ENCODE measurements around the gene C15orf40.
"Not testable (repeated sequence)": the region's sequence is repeated elsewhere in the genome, so short reads cannot be mapped to it uniquely, and the experiment has no call there.

Gene C15orf40

DNA sequence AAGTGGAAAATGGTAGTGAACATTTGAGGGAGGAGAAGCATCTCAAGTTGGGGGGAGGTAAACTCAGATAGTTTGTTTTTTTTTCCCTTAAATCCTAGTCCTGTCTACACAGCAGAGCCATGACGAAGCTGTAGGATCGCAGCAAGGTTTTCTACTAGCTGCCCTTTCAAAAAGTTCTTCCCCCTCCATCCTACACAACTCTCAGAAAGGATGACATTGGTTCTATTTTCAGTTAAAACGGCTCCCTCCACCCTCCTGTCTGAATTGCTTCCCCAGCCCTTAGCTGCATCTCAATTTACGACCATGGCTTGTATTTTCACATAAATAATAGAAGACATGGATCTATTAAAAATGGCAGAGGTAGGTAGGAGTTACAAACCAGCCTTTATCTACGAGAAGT lies 61.1 kb downstream of the C15orf40 start:
- peak overlapping the region; percentile 78 for H3K4me3 ChIP-seq (ENCODE audit: low read depth, low read length)
- no peak for DNase-seq (ENCODE audit: low read depth)
- no peak for TF ChIP-seq CTCF (IDR thresholded peaks at IDR 0.05; ENCODE audit: control insufficient read depth, extremely low read depth, insufficient read depth)

DNA sequence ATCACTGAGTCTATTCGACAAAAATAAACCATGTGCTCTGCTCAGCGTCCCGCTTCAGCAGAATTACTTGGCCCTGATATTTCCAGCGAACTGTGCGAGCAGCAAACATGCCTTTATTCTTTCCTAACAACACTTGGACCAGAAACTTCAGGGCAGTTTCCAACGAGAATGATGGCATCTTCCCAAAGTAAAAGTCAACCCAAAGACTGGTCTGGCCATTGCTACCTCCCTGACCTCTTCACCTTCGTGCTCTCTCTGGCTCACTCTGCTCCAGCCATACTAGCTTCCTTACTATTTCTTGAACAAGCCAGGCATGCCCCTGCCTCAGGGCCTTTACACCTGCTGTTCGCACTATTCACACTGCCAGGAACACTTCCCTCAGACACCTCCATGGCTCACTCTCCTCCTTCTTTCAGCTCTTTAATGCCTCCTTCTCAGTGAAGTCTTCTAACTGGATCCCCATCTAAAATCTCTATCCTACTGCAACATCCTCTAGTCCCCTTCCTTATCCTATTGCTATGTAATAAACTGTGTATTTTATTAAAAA lies 65.2 kb downstream of the C15orf40 start:
- TF ChIP-seq CTCF (IDR thresholded peaks at IDR 0.05; ENCODE audit: control insufficient read depth, extremely low read depth, insufficient read depth) = no peak
- no peak overlapping the region for H3K4me3 ChIP-seq (ENCODE audit: low read depth, low read length)
- DNase-seq (ENCODE audit: low read depth) = no peak

DNA sequence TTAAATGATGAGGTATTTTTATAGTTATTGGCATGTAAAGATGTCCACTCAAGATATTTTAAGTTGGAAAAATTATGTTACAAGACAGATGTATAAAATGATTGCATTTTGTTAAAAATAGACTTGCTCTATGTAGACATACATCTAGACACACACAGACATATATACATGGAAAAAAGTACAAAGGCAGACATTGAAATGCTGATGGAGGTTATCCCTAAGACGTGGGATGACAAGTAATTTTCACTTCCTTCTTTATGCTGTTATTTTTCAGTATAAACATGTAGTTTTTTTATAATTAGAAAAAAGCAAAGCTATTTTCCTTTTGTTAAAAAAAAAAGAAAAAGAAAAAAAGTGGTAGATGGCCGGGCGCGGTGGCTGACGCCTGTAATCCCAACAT lies 66.1 kb downstream of the C15orf40 start:
- TF ChIP-seq CTCF (IDR thresholded peaks at IDR 0.05; ENCODE audit: control insufficient read depth, extremely low read depth, insufficient read depth) = no peak
- DNase-seq (ENCODE audit: low read depth) = no peak
- no peak overlapping the region for H3K4me3 ChIP-seq (ENCODE audit: low read depth, low read length)

GRCh38 chr15:82944821-82945220 lies 66.6 kb downstream of the C15orf40 start:
- no peak for DNase-seq (ENCODE audit: low read depth)
- TF ChIP-seq CTCF (IDR thresholded peaks at IDR 0.05; ENCODE audit: control insufficient read depth, extremely low read depth, insufficient read depth) = no peak

GRCh38 chr15:82944056-82944455 lies 67.4 kb downstream of the C15orf40 start:
- H3K4me3 ChIP-seq (ENCODE audit: low read depth, low read length) = no peak overlapping the region
- no peak for TF ChIP-seq CTCF (IDR thresholded peaks at IDR 0.05; ENCODE audit: control insufficient read depth, extremely low read depth, insufficient read depth)
- DNase-seq (ENCODE audit: low read depth) = no peak

More at GRCh38 chr15:82944821-82945220, 66.6 kb downstream of the C15orf40 start:
- H3K4me3 ChIP-seq (ENCODE audit: low read depth, low read length) = no peak overlapping the region

DNA sequence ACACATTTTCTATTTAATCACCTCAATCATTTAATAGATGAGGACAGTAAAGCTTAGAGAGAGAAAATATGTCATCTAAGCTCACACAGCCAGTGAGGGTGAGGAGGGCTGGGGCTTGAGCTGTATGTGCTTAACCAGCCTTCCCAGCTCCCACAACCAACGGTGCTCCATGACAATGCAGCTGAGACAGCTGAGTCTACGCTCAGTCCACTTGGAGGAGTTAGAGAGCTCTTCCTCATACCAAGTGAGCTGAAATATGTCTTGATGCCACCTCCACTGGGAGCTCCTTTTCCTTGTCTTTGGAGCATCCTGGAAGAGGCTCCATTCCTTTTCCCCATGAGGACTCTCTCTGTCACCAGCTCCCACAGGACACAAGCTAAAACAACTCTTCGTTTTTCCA lies 68.3 kb downstream of the C15orf40 start:
- 0 out of 2 replicates have a peak, but pooled peaks have one; percentile 21 for TF ChIP-seq CTCF (IDR thresholded peaks at IDR 0.05; ENCODE audit: control insufficient read depth, extremely low read depth, insufficient read depth)
- peak; percentile 43 for DNase-seq (ENCODE audit: low read depth)
- no peak overlapping the region for H3K4me3 ChIP-seq (ENCODE audit: low read depth, low read length)

DNA sequence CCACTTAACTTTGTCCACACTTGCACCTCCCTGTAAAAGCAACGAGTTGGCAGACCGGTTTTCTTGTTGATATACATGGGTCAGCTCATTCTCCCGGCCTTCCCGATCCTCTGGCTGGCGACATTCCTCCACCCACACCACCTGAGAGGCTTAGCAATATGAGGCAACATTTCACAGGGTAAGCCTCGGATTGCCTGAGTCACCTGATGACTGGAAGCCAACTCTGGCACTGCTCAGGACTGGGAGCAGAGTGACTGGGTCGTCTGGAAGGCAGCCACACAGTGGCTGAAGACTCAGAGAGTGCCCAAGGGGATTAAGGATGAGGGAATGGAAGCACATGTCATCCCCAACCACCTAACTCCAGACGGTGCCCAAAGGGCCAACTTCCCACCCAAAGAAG lies 68.7 kb downstream of the C15orf40 start:
- peak; percentile 97 for DNase-seq (ENCODE audit: low read depth)
- TF ChIP-seq CTCF (IDR thresholded peaks at IDR 0.05; ENCODE audit: control insufficient read depth, extremely low read depth, insufficient read depth) = no peak
- H3K4me3 ChIP-seq (ENCODE audit: low read depth, low read length) = no peak overlapping the region

DNA sequence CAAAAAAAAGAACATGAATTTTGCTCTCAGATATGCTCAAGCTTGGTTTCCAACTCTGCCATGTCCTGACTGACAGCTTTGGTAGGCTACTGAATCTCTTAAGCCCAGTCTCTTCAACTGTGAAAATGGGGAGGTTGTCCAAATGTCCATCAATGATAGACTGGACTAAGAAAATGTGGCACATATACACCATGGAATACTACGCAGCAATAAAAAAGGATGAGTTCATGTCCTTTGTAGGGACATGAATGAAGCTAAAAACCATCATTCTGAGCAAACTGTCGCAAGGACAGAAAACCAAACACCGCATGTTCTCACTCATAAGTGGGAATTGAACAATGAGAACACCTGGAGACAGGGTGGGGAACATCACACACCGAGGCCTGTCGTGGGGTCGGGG lies 71.8 kb downstream of the C15orf40 start:
- not testable (repeated sequence) for DNase-seq (ENCODE audit: low read depth); H3K4me3 ChIP-seq (ENCODE audit: low read depth, low read length)

All from LNCaP clone FGC (cell line).